Colon (tissue), 2 donors: ENCODE results near the gene LUM.

Experiments
- FAIRE-seq: peaks from 2 replicates; lab custom pipeline; 2012; peaks lifted over from hg19 to GRCh38; lab: Jason Lieb, UNC
- donor health status: control.
- donor health status: control.

The LUM gene

DNA sequence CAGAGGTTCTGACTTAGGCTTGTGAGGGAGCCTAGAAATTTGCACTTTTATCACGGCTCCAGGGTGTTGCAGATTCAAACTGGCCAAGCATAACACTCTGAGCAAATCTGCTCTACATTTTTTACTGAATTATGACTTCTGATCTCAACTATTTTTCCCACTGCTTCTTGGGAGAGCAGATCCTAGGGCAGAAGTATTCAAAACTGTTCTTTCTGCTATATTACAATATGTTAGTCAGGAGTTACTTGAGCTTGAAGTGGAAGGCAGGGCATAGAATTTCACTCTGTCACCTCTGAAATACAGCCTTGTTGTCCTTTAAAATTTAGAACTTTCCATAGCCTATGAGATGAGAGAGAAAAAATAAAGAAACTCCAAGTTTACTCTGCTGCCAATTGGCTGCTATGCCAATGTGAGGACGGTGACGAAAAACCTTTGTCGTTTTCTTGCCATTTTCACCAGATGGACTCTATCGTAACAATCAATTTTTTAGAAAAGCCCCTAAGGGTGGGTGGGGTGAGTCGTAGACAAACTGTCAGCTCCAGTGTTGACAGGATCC lies 37.1 kb downstream of the LUM start:
- FAIRE-seq: no peak

DNA sequence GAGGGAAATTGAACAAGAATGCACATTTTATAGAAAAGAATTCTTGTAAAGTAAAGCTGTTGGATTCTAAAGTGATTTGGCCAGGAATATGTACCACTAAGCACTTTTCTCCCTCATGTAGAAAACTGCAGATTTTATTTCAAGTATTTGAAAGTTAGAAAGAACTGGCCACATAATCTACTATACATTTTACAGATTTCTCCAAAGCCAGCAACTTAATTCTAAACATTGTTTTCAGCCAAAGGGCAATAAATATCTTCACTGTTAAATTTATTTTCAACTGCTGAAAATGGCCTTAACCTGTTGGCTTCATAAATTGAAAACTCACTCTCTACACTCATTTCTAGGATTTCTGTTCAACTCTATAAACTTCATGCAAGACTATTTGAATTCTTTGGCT lies 37.9 kb downstream of the LUM start:
- FAIRE-seq: no peak

DNA sequence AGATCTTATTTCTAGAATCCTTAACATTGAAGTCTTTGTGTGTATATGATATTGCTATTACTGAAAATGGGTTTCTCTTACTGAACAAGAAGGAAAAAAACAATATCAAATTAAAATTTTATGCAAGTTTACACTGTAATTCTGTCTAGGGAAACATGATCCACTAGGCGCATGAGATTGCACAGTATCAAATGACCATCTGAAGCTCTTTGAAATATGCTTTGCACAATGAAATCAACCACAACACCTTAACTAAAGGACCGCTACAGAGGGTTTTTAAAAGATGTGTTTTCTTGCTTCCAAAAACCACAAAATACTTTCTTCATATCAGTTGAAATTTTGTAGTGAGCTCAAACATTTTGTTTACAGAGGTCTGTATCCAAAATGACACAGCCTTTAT lies 38.4 kb downstream of the LUM start:
- FAIRE-seq: no peak

DNA sequence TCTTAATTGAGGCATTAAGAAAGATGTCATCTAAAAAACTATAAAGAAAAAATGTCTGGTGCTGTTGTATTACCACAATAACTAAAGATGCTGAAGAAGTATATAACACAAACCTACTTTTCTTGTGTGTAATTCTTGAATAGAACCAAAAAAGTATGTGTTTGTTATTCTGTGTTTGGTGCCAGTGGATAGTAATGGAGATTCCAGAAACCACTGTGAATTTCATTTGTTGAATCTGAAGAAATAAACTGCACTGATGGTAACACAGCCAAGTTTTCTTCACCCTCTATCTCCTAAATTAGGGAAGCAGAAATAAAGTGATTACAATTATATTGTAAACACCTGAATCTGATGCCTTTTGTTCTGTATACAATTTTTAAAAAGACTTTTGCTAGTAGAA lies 40.4 kb downstream of the LUM start:
- no peak for FAIRE-seq

DNA sequence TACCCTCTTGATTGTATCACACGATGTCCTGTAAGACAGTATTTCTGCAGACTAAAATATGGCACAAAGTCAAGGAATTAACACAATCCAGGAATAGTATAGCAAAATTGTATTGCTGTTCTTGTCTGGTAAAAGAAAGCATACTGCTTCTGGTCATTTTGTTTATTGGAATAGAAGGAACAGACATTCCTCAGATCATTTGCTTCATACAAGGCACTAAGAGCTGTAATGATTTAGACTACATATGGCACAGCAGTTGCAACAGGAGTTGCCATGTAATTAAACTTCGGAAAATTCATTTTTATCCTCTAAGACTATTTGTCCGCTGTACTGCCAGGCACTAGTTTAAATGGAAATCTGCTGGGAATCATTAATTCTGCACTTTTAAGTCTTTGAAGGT lies 45.9 kb downstream of the LUM start:
- no peak for FAIRE-seq

DNA sequence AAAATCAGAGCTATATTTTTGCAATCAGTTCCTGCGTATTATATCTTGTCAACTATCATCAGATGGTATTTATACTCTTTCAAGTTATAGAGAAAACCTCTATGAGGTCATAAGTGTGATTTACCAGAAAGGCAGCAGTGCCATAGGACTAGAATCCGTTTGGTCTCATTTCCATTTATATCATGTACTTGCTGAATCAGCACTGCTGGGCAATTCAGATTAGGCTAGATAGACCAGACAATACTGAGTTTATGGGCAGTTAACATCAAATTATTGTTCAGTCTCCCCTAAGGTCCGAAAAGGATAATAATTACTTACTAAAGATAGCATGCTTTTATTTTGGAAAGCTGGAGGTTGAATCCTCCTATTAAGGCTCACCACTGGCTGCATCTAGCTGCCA lies 46.7 kb downstream of the LUM start:
- no peak for FAIRE-seq

DNA sequence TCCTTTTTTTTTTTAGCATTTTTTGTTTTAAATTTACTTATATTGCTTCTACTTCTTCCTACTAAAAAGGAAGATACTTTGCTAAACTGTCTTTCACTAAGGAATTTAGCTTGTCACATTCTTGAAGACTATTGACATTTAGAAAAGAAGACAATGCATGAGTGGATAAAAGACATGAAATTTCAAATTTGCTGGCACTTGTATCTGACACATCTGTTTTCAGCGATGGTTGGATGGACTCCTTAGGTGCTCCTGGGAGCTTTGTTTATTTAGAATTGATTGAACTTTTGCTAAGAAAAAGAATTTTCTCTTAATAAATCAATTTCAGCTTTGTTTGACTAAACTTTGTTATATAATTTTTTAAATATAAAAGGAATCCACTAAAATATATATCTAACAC lies 50.2 kb downstream of the LUM start:
- no peak for FAIRE-seq

DNA sequence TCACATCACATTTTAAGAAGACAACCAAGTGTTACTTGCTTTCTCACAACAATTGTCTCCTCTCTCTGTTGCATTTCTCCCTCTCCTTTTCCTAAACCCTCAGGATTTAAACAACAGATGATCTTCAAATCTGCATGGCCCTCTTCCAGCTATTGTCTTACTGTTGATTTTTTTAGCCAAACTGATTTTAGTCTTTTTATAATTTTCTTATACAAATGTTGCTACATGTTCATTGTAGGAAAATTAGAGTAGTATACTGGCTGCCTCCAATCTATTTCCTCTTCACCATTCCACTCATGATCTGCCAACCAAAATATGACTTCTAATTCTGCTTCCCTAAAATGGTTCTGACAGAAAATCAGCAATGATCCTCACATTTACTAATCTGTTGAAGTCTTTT lies 52.1 kb downstream of the LUM start:
- no peak for FAIRE-seq

DNA sequence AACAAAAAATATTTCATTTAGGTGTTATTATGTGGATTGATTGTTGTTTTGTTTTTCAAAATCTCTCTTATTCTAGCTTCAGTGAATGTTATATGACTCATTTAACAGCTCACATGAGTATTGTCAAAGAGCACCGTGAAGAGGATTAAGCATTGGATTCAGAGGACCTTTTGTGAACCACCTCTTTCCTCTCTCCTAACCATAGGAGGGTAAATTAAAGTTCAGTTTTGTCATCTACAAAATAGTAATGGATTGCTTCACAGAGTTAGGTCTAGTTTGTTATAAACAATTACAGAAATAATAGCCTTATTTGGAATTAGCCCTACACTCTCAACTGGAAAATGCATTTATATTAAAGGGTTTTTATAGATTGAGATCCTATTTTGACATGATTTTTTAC lies 52.5 kb downstream of the LUM start:
- FAIRE-seq: no peak

DNA sequence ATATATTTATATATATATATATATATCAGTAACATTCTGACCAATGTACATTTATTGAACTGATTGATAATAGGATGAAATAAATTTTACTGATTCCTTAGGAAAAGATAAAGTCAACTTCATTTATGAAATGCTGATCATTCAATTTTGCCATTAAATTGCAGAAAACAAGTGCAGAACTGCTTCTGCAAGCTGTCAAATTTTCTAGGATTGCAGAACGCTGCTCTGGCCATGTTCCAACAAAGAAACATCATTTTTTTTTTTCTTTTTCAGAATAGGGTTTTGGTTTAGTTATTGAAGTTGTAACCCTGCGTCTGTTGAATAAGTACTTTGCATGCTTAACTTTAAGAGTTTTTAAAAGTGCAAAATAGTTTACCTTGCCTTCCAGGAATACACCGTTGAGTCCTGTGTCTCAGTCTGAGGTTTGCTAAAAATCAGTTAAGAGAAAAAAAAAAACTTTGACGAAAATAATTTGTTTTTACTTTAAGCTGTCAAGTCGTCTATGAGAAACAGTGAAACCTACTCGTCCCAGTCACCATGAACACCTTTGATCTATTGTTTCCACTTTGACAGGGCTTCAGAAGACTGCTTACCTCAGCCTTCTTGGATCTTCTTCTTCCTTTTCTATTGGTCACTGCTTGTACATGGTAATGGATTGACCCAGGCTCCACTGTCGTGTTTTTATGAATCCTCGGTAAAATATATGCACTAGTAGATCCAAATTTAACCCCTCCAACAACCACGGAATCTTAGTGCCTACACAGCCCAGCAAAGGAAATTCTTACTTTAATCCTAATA lies 53.7 kb downstream of the LUM start, which contains the start of gene KERA:
Gene KERA (minus strand): TSS at position 657 of the 798 bp plus-strand sequence. CDS start 1,743 bp downstream, outside the sequence.
- no peak for FAIRE-seq

DNA sequence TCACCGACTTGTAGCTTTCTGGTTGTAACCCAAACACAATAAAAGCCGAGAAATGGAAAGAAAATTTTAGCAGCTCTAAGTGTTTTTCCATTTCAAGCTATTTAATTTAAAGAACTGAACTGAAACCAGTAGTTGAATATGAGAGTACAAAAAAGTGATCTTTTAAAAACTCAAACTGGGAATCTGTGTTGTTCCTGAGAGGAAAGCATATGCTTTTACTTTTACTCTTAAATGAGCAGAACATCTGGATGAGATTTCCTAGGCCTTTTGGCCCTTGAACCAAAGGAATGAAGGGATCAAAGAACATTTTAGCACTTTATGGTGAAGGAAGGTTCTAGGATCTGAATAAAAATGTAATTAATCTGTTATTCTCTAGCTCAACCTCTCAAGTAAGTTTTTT lies 54.8 kb downstream of the LUM start:
- no peak for FAIRE-seq

DNA sequence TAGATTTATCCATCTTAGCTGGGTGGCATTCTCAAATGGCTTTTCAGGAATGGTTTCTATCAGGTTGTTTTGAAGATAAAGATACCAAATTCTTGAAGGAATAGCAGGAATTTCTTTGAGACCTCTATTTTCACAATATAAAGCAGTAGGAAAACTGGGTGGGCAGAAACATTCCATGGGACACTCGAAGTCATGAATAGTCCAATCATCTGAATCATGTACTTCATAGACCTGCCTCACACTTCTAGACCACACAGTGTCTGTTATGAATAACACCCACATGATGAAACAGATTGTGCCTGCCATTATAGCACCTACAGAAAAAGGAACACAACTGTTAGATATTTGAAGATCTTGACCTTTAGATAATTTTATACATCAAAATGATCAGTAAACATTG lies 55.3 kb downstream of the LUM start:
- no peak for FAIRE-seq

DNA sequence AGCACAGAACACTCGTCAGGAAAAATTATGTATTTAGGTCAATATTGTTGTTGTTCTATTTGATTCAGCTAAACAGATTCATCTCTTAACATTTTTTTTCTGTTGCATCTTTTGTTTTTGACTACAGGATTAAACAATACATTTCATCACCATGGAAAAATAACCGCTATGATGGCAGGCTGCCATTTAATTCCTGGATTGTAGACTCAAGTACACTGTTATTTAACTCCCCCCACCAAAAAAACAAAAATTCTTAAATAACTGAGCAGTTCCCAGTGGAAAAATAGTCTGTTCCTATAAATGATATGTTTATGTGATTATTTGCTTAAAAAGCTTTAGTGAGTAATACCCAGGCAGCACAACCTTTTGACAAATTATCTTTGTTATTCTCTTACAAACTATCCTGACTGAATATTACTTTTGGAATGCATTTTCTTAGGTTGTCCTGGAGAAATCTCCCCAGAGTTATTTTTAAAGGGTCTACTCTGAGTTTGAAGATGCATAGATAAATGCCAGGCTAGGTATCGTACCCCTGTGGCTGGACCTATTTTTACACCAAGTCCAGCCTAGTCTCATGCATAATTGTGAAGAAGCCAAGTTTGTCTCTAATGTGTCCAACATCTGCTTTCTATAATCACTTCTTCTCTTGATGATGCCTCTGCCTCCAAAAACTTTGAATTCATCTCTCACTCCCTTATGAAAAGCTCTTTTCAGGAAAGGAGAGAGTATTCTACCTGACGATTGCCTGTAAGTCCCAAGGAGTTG lies 57.2 kb downstream of the LUM start:
- no peak for FAIRE-seq
